Measurements from ENCODE around the gene COPG1. TPM values are rescaled to one million over a fixed set of nuclear protein-coding genes. Genes with fewer than 3 reads are reported as not detected.

COPG1 gene
- total and polyA plus RNA-seq, 9 of the 15 experiments (the other 6 are each of a cell fraction or from before 2014, with no cell fraction given) = 40.3 to 105 (median 62.4) TPM

- TF ChIP-seq, protein P1, sequence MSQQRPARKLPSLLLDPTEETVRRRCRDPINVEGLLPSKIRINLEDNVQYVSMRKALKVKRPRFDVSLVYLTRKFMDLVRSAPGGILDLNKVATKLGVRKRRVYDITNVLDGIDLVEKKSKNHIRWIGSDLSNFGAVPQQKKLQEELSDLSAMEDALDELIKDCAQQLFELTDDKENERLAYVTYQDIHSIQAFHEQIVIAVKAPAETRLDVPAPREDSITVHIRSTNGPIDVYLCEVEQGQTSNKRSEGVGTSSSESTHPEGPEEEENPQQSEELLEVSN (IDR thresholded peaks at IDR 0.05; ENCODE audit: borderline replicate concordance in 1 of 2, extremely low read depth in 1 of 2, insufficient read depth in 1 of 2, insufficient read length in 1 of 2, low read depth in 1 of 2, low read length in 1 of 2, poor library complexity in 1 of 2, severe bottlenecking in 1 of 2) = peak in 1 of 2 experiments; percentile 12
- TF ChIP-seq, protein P2, sequence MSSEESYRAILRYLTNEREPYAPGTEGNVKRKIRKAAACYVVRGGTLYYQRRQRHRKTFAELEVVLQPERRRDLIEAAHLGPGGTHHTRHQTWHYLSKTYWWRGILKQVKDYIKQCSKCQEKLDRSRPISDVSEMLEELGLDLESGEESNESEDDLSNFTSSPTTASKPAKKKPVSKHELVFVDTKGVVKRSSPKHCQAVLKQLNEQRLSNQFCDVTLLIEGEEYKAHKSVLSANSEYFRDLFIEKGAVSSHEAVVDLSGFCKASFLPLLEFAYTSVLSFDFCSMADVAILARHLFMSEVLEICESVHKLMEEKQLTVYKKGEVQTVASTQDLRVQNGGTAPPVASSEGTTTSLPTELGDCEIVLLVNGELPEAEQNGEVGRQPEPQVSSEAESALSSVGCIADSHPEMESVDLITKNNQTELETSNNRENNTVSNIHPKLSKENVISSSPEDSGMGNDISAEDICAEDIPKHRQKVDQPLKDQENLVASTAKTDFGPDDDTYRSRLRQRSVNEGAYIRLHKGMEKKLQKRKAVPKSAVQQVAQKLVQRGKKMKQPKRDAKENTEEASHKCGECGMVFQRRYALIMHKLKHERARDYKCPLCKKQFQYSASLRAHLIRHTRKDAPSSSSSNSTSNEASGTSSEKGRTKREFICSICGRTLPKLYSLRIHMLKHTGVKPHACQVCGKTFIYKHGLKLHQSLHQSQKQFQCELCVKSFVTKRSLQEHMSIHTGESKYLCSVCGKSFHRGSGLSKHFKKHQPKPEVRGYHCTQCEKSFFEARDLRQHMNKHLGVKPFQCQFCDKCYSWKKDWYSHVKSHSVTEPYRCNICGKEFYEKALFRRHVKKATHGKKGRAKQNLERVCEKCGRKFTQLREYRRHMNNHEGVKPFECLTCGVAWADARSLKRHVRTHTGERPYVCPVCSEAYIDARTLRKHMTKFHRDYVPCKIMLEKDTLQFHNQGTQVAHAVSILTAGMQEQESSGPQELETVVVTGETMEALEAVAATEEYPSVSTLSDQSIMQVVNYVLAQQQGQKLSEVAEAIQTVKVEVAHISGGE (CRISPR knock-in tag; IDR thresholded peaks at IDR 0.05) = peak in 1 of 3 experiments; percentile 58; a peak in 2 of 6 replicates
- TF ChIP-seq THAP12 (CRISPR knock-in tag; IDR thresholded peaks at IDR 0.05) (0 out of 2 replicates have a peak, but pooled peaks have one; percentile 42), USF2 (CRISPR knock-in tag; IDR thresholded peaks at IDR 0.05) (no peak), NFE2L1 (tag; IDR thresholded peaks at IDR 0.05; ENCODE audit: borderline replicate concordance, low read depth) (no peak), MEIS2 (IDR thresholded peaks at IDR 0.05; ENCODE audit: partially characterized antibody) (peak; percentile 79), ARHGAP35 (IDR thresholded peaks at IDR 0.05; ENCODE audit: partially characterized antibody) (no peak), ESRRB (CRISPR knock-in tag; IDR thresholded peaks at IDR 0.05; ENCODE audit: borderline replicate concordance) (no peak), KLF6 (CRISPR knock-in tag; IDR thresholded peaks at IDR 0.05; ENCODE audit: borderline replicate concordance) (no peak), CREM (IDR thresholded peaks at IDR 0.05; ENCODE audit: low read depth) (peak; percentile 38; the same call in 1 of the 2 replicates), ZNF384 (IDR thresholded peaks at IDR 0.05; ENCODE audit: low read depth, low read length) (no peak), ZNF696 (CRISPR knock-in tag; conservative IDR thresholded peaks at IDR 0.05) (no peak), RFX7 (CRISPR knock-in tag; IDR thresholded peaks at IDR 0.05) (no peak), U2AF2 (optimal IDR thresholded peaks at IDR 0.05; ENCODE audit: low read depth, low read length) (no peak), RHOXF2B (CRISPR knock-in tag; conservative IDR thresholded peaks at IDR 0.05) (no peak; the same call in 1 of the 2 replicates), POLR2AphosphoS5 (IDR thresholded peaks at IDR 0.05; ENCODE audit: control insufficient read depth, insufficient read depth, low read depth, low read length) (peak; percentile 82), NR2C1 (IDR thresholded peaks at IDR 0.05) (peak; percentile 37; the same call in 1 of the 2 replicates), NR2C1 (tag; IDR thresholded peaks at IDR 0.05) (peak; percentile 24; the same call in 1 of the 2 replicates)
Measured at GRCh38 chr3:129249284-129250065, at the start of gene COPG1 (continued).

Data from K562 (cell line).